Cardiac fibroblast (primary cell): ENCODE data around the gene FAM89A.
"Not testable (repeated sequence)": the region's sequence is repeated elsewhere in the genome, so short reads cannot be mapped to it uniquely, and the experiment has no call there.

ENCODE experiments used
- DNase-seq, 2 donors: peaks; one replicate each; pipeline versions ENCODE4 v3.0.0 to v3.0.0-alpha.2; 2010; ENCODE audit warnings: low read depth in 2 of 2
- H3K4me3 ChIP-seq, 2 donors: replicated peaks in 1 of 2; 1 replicate in 1 of 2; 2 replicates in 1 of 2; pipeline ENCODE4 v1.5.1; 2011; ENCODE audit warnings: low read depth in 2 of 2, low read length in 2 of 2, mild to moderate bottlenecking in 2 of 2, moderate library complexity in 1 of 2
- CTCF ChIP-seq: IDR thresholded peaks from one replicate; pipeline ENCODE4 v1.5.1; 2011; ENCODE audit warnings: low read depth, mild to moderate bottlenecking, low read length, inconsistent platforms

The FAM89A gene

GRCh38 chr1:231059566-231060193 lies 19.6 kb upstream of the FAM89A start:
- H3K4me3 ChIP-seq = no peak overlapping the region
- no peak for DNase-seq
- TF ChIP-seq CTCF = no peak

GRCh38 chr1:231058416-231059109 lies 18.5 kb upstream of the FAM89A start:
- H3K4me3 ChIP-seq = no peak overlapping the region
- DNase-seq = no peak
- no peak for TF ChIP-seq CTCF

- DNase-seq = no peak
- no peak overlapping the region for H3K4me3 ChIP-seq
- TF ChIP-seq CTCF = no peak
Observed at GRCh38 chr1:231057410-231057809, 17.4 kb upstream of the FAM89A start.

GRCh38 chr1:231055271-231055670 lies 15.2 kb upstream of the FAM89A start:
- no peak for TF ChIP-seq CTCF
- no peak for DNase-seq
- no peak overlapping the region for H3K4me3 ChIP-seq

- DNase-seq = peak; percentile 19 to 88
- no peak overlapping the region for H3K4me3 ChIP-seq
- TF ChIP-seq CTCF = no peak
Observed at GRCh38 chr1:231053493-231054162, 13.6 kb upstream of the FAM89A start.

GRCh38 chr1:231052777-231053176 lies 12.7 kb upstream of the FAM89A start:
- no peak for DNase-seq
- no peak for TF ChIP-seq CTCF
- no peak overlapping the region for H3K4me3 ChIP-seq

- not testable (repeated sequence) for DNase-seq, H3K4me3 ChIP-seq
Observed at GRCh38 chr1:231050932-231051331, 10.9 kb upstream of the FAM89A start.
